Stomach (tissue), 9 donors: ENCODE data around the gene ATF7. TPM values are rescaled to one million over a fixed set of nuclear protein-coding genes. Genes with fewer than 3 reads are reported as not detected.
A peak's percentile ranks its signal among the peaks of the same experiment; 100 is the strongest.

Experiments used
- DNase-seq, 2 donors: peaks; one replicate each; pipeline versions ENCODE4 v3.0.0 to v3.0.0-alpha.2; 2013 to 2019
- H3K27ac ChIP-seq, 5 donors: fragments of 200-600 bp in 4 of 5; sonication (generic) in 4 of 5; one replicate each; pipeline ENCODE4 v1.5.1; 2013 to 2019; ENCODE audit warnings: mild to moderate bottlenecking in 1 of 5, moderate library complexity in 1 of 5
- H3K27me3 ChIP-seq, 3 donors: fragments of 200-600 bp; sonication (generic); one replicate each; pipeline ENCODE4 v1.5.1; 2017 to 2019; ENCODE audit warnings: mixed run types in 1 of 3
- H3K36me3 ChIP-seq, 4 donors: fragments of 200-600 bp; sonication (generic); 1 replicate in 3 of 4; 2 replicates in 1 of 4; pipeline ENCODE4 v1.5.1; 2016 to 2019
- H3K4me1 ChIP-seq, 4 donors: fragments of 200-600 bp; sonication (generic); one replicate each; pipeline ENCODE4 v1.5.1; 2016 to 2019
- H3K4me3 ChIP-seq, 4 donors: fragments of 200-600 bp; sonication (generic) in 3 of 4; one replicate each; pipeline ENCODE4 v1.5.1; 2016 to 2019; ENCODE audit warnings: mild to moderate bottlenecking in 1 of 4
- H3K9me3 ChIP-seq, 4 donors: fragments of 200-600 bp; sonication (generic); one replicate each; pipeline ENCODE4 v1.5.1; 2016 to 2019
- CTCF ChIP-seq, 7 experiments: fragments of 450-650 bp in 4 of 7; fragments of 200-600 bp in 3 of 7; sonication (generic) in 3 of 7; IDR thresholded peaks; one replicate each; pipeline ENCODE4 v1.5.1; 2016 to 2019; ENCODE audit warnings: antibody characterized with exemption in 7 of 7, control low read depth in 2 of 7, mild to moderate bottlenecking in 1 of 7
- EP300 ChIP-seq: sonication (generic); formaldehyde crosslinking; IDR thresholded peaks from one replicate; pipeline ENCODE4 v1.6.1; 2017; ENCODE audit warnings: antibody characterized with exemption
- POLR2A ChIP-seq, 4 donors: fragments of 450-650 bp; IDR thresholded peaks; one replicate each; pipeline ENCODE4 v1.6.1; 2016; ENCODE audit warnings: antibody characterized with exemption in 4 of 4, control low read depth in 2 of 4, mild to moderate bottlenecking in 1 of 4, moderate library complexity in 1 of 4
- POLR2AphosphoS5 ChIP-seq, 3 donors: sonication (generic); formaldehyde crosslinking; IDR thresholded peaks; one replicate each; pipeline ENCODE4 v1.6.1; 2016; ENCODE audit warnings: antibody characterized with exemption in 3 of 3
- WGBS, 5 donors: extraction: QIAGEN DNeasy Blood & Tissue Kit in 3 of 5; methylation state at CpG; one replicate each; pipeline versions ENCODE4 v1.1.5 to v1.1.7; 2013 to 2018; 5-methylcytosine and 5-hydroxymethylcytosine counted together
- intact Hi-C: fragments of 100-400 bp; cut with DNase I; formaldehyde crosslinking; loops from one replicate; pipeline ENCODE4 v1.15.1; 2023; ENCODE audit warnings: low total_unique reads
- polyA plus RNA-seq, 3 donors: library from polyadenylated mRNA; stranded (reverse); fragments of 200-250 nt; gene quantifications; one replicate each; pipeline ENCODE4 v1.2.3, GENCODE V29; 2013
- total RNA-seq, 5 donors: library from RNA; depleted of rRNA; stranded (reverse); fragments of >200 nt; gene quantifications; one replicate each; pipeline versions ENCODE4 v1.1.0 to v1.2.3, GENCODE V29; 2014 to 2016
- donor health status: healthy with polysubstance abuse.
- donor health status: Bipolar disorder and iron deficiency.
- donor health status: healthy.

The ATF7 gene
- total and polyA plus RNA-seq, 8 donors = 9.0 to 93.4 (median 16.3) TPM

- H3K36me3 ChIP-seq = peaks cover 99 to 100% (median 100%) of the 10 kb centered on the region in 4 donors
- H3K27ac ChIP-seq = peak overlapping the region in 1 of 5 donors; percentile 5
- H3K27me3 ChIP-seq = no peaks in the 10 kb centered on the region
- TF ChIP-seq EP300 = no peak
- TF ChIP-seq CTCF (IDR thresholded peaks at IDR 0.05) = no peak
- no peak for TF ChIP-seq POLR2AphosphoS5 (IDR thresholded peaks at IDR 0.05)
- no peak for TF ChIP-seq POLR2A (IDR thresholded peaks at IDR 0.05)
- H3K4me1 ChIP-seq = peaks cover 3 to 74% (median 34%) of the 10 kb centered on the region in 4 donors
- H3K4me3 ChIP-seq = no peak overlapping the region
- no peak for DNase-seq
- intact Hi-C loops = loop anchor here (10.0 kb wide), 1 partner anchor 48 kb away; no protein-coding TSS in a partner anchor
- H3K9me3 ChIP-seq = no peaks in the 10 kb centered on the region
- 55 to 75% (median 64%) methylated on average over 4 of the region's 4 CpGs for WGBS, 5 donors
Observed at GRCh38 chr12:53466640-53467039, 159.5 kb downstream of the ATF7 start.

DNA sequence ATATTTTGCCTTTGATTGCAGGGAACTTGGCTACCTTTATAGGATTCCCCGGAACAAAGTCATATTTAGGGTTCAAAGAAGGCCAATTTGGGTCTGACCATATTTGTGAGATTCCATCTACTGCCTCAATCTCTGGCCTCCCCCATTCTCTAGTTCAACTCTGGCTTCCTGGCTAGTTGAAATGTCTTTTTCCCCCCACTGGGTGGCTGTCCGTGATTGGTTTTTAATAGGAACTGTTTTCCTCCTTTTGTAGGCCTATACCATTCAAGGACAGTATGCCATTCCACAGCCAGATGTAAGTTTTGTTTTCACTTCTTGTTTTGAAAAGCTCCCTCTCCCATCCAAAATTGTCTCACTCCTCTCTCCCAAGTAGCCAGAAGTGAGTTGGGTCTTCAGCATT is 160.5 kb downstream of the ATF7 start:
- 35 to 54% (median 43%) methylated on average over 2 of the region's 2 CpGs for WGBS, 5 donors
- intact Hi-C loops = loop anchor here (10.0 kb wide), 1 partner anchor 49 kb away; no protein-coding TSS in a partner anchor
- H3K4me1 ChIP-seq = peaks cover 12 to 74% (median 41%) of the 10 kb centered on the region in 4 donors

GRCh38 chr12:53464685-53465418 is 161.3 kb downstream of the ATF7 start:
- Histone ChIP-seq H3K27me3 (no peaks in the 10 kb centered on the region), H3K4me1 (peaks cover 16 to 75% (median 44%) of the 10 kb centered on the region in 4 donors), H3K9me3 (no peaks in the 10 kb centered on the region), H3K36me3 (peaks cover 100% of the 10 kb centered on the region in 4 donors), H3K4me3 (no peak overlapping the region), H3K27ac (no peak overlapping the region)
- DNase-seq = no peak
- TF ChIP-seq POLR2AphosphoS5 (IDR thresholded peaks at IDR 0.05) (no peak), EP300 (no peak), POLR2A (IDR thresholded peaks at IDR 0.05) (no peak), CTCF (IDR thresholded peaks at IDR 0.05) (no peak)
- 86 to 89% (median 87%) methylated on average over 11 of the region's 11 CpGs for WGBS, 5 donors
- intact Hi-C loops = loop anchor here (10.0 kb wide), 1 partner anchor 50 kb away; no protein-coding TSS in a partner anchor

More for the DNA sequence above, 160.5 kb downstream of the ATF7 start:
- H3K27me3 ChIP-seq = no peaks in the 10 kb centered on the region
- TF ChIP-seq EP300 (no peak), POLR2A (IDR thresholded peaks at IDR 0.05) (no peak), CTCF (IDR thresholded peaks at IDR 0.05) (no peak), POLR2AphosphoS5 (IDR thresholded peaks at IDR 0.05) (no peak)
- no peaks in the 10 kb centered on the region for H3K9me3 ChIP-seq
- H3K4me3 ChIP-seq = no peak overlapping the region
- H3K36me3 ChIP-seq = peaks cover 100% of the 10 kb centered on the region in 4 donors
- H3K27ac ChIP-seq = no peak overlapping the region
- no peak for DNase-seq

GRCh38 chr12:53463802-53464560 is 162.2 kb downstream of the ATF7 start:
- peaks cover 100% of the 10 kb centered on the region in 4 donors for H3K36me3 ChIP-seq
- peak overlapping the region in 1 of 5 donors; percentile 13 for H3K27ac ChIP-seq
- no peak for TF ChIP-seq EP300
- no peak for TF ChIP-seq CTCF (IDR thresholded peaks at IDR 0.05)
- TF ChIP-seq POLR2A (IDR thresholded peaks at IDR 0.05) = no peak
- no peak for TF ChIP-seq POLR2AphosphoS5 (IDR thresholded peaks at IDR 0.05)
- 40 to 56% (median 43%) methylated on average over 5 of the region's 5 CpGs for WGBS, 5 donors
- peaks cover 16 to 80% (median 46%) of the 10 kb centered on the region in 4 donors for H3K4me1 ChIP-seq
- intact Hi-C loops = loop anchor here (10.0 kb wide), 1 partner anchor 51 kb away; no protein-coding TSS in a partner anchor
- no peak for DNase-seq
- no peaks in the 10 kb centered on the region for H3K27me3 ChIP-seq
- H3K4me3 ChIP-seq = no peak overlapping the region
- H3K9me3 ChIP-seq = no peaks in the 10 kb centered on the region
